Measurements from ENCODE around the gene MED26.
"Not testable (repeated sequence)": the region's sequence is repeated elsewhere in the genome, so short reads cannot be mapped to it uniquely, and the experiment has no call there.

MED26 gene

DNA sequence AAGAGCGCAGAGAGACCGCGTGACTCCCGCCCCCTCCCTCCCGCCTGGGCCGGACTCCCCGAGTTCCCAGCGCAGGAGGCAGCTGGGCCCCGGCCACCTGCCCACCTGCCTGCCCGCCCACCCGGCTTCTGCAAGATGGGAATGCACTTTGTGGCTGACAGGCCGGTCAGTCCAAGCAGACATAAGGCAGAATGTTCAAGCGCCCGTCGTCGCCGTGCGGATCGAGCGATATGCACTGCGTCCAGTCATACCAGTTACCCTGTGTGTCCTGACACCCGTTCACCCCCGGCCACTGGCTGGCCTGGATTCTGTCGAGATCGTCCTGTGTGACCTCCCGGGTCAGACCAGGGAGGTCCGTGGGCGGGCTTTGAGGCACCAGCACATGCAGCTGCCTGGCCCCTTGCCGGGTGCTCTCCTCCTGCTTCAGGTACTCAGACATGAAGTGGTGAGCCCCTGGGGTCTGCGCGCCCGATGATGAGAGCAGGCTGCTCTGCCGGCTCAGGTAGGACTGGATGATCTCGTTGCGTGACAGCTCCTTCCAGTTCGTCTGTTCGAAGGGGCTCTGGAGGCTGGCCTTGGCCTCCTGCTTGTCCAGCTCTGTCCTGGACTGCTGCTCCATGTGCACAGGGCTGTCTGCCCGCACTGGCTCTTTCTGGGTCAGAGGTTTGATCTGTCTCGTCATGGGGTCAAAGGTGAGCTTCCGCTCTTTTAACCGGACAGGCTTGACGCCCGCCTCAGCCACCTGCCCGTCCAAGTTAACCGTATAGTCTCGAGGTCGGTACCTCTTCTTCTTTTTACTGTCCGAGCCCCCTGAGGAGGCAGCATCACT lies 51.9 kb downstream of the MED26 start:
- no peak for DNase-seq

DNA sequence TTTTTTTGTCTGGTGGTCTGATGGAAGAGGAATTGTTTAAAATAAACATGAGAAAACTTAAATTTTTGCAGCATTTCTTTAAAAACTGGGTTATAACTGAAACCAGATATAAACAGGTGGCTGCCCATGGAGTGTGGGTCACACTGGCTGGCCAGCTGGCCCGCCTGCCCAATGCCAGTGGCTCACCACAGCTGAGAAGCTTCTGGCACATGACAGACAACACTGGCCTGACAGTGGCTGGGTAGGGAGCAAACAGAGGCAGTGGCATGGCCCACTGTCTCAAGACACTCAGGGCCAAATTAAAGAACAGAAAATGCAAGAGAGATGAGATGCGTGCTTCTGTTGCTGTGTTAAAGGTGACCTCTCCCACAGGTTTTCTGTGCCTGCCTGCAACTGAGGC lies 52.7 kb downstream of the MED26 start:
- DNase-seq, result no peak

DNA sequence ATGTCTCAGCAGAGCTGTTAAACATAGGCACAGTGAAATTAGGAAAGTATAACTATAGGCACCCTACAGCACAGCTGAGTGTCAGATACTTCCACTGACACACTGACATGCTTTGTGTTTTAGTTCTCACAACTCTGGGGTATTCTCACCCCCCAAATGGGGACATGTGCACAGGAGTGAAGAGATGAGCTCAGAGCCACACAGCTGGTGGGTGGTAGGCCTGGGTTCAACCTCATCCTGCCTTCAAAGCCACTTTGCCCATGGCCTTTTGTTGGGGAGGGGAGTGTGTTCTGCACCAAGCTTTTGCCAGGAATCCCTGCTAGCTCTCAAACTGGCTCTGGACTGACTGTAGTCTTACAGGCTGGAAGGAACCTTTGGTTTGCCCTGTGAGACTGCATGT lies 54.1 kb downstream of the MED26 start:
- no peak for DNase-seq

DNA sequence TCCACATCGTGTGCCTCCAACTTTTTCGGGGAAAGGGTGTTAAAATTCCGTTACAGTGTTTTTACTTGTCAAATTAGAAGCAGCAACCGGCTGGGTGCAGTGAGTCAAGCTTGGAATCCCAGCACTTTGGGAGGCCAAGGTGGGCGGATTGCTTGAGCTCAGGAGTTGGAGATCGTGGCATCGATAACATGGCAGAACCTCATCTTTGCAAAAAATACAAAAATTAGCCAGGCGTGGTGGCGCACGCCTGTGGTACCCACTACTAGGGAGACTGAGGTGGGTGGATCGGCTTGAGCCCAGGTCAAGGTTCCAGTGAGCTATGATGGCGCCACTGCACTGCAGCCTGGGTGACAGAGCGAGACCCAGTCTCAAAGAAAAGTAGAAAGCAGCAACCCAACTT lies 54.7 kb downstream of the MED26 start:
- DNase-seq, result no peak

DNA sequence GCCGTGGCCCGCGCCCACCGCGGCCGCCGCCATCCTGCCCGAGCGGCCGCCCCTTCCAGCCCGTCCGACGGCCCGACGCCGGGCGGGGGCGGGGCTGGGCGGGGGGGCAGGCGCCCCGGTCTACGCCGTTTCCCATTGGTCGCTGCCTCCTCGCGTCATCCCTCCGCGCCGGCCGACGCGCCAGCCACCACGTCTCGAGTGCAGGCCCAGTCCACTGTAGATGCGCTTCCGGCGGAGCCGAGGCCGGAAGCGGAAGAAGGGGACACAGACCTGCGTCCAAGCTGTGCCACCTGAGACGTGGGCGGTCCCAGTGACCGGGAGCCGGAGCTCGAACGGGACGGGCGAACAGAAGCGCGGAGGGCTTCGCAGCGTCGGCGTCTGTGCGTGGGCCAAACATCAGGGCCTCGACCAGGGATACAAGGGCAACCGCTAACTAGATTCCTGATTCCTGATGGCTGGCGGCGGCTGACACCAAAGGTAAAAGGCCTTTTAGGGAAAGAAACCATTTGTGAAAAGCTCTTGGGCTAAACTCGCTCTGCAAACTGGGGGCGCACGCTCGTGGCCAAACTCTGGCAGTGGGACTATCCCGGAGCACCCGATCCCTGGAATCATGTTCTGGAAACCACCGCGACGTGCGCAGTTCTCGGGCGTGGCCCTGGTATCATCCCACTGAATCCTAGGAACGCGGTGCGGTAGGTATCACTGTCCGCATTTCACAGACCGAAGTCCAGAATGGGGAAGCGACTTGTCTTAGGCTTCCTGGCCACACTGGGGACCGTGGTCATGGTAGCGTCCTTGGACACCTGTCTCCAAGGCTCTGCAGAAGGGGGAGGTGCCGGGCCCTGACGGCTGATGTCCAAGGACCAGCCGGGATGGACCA lies 55.4 kb downstream of the MED26 start, which contains the start of gene SLC35E1:
SLC35E1 (minus strand) TSS at position 84 of the 880 bp plus-strand sequence; CDS start at position 33, 51 bp downstream.
- peak; percentile 76 for DNase-seq

DNA sequence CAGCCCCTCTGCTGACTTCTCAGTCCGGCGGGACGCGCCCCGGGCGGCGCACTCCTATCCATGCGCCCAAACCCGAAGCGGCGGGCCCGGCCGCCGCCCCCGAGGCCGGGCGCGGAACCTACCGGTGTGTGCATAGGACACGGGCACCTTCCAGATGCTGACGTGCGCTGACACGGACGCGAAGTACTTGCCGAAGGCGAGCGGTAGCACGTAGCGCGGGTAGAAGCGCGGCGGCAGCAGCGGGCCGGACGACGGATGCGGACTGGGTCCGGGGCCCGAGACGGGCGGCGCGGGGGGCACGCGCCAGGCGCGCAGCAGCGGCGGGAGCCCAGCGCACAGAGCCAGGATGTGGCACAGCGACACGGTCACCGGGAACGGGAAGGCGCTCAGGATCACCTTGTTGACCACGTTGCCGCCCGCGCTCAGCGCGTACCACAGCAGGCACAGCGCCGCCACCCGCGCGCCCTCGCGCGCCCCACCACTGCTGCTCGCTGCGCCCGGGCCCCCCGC lies 56.1 kb downstream of the MED26 start:
- DNase-seq, result peak; percentile 63

DNA sequence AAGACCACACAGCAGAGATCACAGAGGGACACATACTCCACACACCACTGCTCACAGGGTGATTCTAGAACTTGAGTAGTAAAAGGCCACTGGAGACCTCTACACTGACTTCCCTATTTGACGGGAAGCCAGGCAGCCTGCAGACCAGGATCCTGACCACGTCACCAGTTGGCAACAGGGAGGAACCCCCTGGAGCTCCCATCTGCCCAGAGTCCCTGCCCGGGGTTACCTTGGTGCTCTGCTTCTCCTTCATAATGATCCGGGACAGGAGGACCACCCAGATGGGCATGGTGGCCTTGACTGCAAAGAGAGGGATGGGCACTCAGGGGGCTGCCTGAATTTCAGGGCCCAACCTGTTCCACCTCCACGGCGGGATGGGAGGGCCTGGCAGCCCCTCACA lies 56.7 kb downstream of the MED26 start:
- DNase-seq, result no peak

DNA sequence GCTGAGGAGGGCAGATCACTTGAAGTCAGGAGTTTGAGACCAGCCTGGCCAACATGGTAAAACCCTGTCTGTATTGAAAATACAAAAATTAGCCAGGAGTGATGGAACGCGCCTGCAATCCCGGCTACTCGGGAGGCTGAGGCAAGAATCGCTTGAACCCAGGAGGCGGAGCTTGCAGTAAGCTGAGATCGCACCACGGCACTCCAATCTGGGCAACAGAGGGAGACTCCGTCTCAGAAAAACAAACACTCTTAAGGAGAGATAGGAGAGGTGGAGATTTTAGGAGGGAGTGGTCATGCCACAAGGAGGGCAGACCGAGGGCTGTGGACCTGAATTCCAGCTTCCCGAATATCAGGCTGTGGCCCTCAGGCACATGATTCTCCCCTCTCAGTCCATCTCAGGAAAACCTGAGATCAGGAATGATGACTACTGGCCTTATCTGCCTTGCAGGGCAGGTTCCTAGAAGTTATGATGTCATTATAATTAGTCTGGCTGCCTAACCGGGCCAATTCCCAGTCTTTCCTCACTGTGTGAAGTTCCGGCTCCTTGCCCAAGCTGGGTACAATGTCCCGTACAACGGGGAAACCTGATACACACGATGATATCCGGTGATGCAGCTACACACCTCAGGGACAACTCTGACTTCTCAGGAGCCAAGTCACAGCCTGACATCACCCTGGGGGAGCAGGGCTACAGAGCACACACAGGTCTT lies 58.2 kb downstream of the MED26 start:
- no peak for DNase-seq

DNA sequence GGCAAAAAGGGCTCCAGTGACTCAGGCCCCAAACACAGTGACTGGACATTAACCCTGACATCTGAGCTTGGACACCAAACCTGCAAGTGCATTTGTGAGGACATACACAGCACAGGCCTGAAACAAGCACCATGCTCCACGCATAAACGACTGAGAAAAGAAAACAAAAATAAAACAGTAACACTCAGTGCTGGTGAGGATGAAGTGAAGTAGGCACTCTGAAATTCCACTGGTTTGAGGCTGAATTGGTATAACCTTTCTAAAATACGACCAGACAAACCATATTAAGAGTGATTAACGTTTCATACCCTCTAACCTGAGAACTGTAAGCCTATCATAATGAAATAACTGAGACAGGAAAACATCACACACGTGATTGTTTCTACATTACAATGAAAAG lies 61.3 kb downstream of the MED26 start:
- DNase-seq, result no peak

DNA sequence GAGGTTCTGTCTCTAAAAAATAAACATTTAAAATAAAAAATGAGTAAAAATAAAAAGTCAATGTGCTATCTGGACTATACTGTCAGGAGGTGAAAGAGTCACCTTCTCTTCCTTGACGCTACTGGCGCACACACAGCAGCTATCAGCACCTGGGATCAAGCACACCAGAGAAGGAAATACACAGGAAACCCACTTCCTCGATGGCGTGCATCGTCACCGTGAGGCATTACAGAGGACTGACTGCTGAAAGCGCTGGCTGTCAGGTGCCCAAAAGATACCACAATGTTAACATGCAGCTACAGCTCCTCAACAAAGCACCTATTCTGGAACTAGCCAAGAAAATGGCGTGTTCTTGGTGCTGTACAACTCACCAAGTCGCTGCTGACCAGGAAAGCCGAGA lies 61.8 kb downstream of the MED26 start:
- DNase-seq, result no peak

DNA sequence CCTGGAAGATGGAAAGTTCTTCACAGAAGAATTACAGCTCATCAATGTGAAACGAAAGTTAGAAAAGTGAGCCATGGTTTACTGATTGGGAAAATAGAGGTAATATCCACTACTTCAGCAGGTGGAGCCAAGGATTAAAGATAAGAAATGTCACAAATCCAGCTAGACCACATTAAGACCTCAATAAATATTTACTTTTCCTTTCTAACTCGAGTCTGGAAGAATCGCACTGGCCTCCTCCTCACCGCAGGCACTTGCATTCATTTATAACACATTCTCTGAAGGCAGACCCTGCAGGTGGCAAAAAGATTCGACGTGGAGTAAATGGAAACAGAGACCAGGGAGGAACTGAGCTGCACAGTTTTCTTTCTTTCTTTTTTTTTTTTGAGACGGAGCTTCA lies 63.2 kb downstream of the MED26 start:
- DNase-seq, result no peak

DNA sequence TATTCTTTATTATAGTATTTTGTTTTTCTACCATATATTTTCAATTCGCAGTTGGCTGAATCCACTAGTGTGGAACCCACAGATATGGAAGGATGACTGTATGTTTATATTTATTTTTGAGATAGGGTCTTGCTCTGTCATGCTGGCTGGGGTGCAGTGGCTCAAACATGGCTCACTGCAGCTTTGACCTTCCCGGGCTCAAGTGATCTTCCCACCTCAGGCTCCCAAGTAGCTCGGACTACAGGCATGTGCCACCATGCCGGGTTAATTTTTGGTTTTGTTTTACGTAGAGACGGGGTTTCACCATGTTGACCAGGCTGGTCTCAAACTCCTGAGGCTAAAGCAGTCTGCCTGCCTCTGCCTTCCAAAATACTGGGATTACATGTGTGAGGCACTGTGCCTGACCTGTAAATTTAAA lies 65.4 kb downstream of the MED26 start:
- no peak for DNase-seq

DNA sequence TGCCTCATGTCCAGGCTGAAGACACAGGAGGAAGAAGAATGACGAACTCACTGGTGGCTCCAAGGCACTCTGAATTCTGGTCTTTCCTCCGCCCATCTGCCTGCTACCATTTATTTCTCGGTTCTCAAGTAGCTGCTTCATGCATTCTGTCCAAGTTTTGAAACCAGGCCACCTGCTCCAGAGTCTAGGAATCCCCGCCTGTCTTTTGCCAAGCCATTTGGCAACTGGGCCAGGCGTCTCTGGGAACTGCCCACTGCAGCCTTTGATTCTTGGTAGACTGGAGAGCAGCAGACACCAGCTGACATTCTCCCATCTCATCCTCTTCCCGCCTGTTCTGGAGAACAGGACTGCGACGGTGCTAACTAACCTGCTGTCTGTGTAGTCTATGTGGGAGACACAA lies 66.6 kb downstream of the MED26 start:
- DNase-seq, result no peak

DNA sequence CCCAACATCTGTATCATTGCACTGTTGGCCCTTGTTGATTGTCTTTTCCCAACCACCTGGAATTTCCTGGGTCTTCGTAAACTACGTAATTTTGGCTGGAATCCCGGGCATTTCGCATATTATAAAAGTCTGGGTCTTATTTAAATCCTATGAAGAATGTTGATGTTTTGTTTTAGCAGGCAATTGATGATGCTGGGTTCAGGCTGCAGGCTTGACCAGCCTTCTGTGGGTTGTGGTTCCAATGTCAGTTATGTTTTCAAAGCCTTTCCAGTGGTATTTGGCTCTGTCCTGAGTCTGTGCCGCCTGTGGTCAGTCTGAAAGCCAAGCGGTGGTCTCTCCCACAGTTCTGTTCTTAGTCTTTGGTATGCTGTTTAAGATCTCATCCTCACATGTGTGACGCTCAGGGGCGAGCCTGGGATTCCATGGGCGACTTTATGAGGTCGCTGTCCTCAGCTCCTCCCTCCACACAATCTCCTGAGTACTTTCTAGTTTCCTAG lies 68.2 kb downstream of the MED26 start:
- no peak for DNase-seq

DNA sequence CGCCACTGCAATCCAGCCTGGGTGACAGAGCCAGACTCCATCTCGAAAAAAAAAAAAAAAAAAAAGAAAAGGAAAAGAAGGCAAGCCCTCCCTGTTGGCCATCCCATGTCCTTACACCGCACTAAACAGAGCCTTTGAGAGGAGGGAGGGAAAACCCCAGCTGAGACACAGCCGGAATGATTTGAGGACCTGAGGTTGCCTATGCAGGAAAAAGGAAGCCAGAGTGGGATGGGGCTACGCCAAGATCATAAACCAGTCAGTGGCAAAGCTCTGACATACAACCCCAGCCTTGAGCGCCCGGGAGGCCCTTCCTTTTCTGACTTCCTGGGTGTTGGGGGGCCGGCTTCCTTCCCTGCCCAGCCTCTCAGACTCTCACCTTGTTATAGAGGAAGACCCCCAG lies 73.2 kb downstream of the MED26 start:
- DNase-seq, result no peak

DNA sequence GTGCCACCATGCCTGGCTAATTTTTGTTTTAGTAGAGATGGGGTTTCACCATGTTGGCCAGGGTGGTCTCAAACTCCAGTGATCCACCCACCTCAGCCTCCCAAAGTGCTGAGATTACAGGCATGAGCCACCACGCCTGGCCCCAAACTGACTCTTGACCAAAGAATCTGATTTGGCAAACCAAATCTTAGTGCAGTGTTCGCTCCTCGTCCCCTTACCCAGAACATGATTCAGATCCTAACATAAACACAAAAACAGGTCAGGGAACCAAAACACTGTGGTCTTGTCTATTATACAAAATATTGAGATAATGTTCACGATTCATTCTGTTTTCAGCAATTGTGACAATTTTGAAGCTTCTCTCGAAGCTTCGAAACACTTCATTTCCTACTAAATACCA lies 76.1 kb downstream of the MED26 start:
- DNase-seq, result not testable (repeated sequence)

DNA sequence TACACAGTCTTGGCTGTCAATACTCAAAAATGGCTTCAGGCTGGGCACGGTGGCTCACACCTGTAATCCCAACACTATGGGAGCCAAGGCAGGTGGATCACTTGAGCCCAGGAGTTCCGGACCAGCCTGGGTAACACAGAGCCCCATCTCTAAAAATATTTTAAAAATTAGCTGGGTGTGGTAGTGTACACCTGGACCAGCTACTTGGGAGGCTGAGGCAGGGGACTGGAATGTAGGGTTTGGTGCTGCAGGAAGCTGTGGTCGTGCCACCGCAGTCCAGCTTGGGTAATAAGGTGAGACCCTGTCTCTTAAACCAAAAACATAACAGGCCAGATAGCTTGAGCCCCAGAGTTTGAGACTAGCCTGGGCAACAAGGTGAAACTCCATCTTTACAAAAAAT lies 79.0 kb downstream of the MED26 start:
- no peak for DNase-seq

DNA sequence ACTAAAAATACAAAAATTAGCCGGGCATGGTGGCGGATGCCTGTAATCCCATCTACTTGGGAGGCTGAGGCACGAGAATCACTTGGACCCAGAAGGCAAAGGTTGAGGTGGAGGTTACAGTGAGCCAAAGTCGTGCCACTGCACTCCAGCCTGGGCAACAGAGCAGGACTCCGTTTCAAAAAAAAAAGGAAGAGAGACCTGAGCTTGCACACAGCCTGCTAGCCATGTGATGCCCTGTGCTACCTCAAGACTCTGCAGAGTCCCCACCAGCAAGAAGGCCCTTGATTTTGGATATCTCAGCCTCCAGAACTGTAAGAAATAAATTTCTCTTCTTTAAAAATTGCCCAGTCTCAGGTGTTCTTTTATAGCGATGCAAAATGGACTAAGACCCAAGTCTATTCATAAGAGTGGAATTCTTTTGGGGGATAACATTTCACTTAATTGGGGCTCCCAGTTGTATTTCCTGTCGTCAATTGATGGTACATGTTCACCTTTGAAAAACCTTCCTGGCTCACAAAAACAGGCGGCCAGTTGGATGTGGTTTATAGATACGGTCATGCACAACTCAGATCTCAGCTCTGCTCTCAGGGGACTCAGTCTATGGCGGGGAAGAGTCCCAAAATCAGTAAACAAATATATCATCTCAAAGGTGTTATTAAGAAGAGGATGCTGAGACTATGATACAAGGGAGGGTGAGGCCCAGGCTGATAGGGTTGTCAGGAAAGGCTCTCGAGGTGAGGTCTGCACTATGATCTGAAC lies 83.4 kb downstream of the MED26 start:
- DNase-seq, result no peak

DNA sequence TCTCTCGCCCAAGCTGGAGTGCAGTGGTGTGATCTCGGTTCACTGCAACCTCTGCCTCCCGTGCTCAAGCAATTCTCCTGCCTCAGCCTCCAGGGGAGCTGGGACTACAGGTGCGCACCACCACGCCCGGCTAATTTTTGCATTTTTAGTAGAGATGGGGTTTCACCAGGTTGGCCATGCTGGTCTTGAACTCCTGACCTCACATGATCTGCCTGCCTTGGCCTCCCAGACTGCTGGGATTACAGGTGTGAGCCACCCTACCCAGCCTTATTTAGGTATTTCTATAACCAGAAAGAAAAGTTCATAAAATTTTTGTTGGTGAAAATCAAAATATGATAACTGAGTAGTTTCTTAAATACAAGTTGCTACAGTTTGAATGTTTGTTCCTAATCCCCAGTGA lies 84.3 kb downstream of the MED26 start:
- DNase-seq, result not testable (repeated sequence)

DNA sequence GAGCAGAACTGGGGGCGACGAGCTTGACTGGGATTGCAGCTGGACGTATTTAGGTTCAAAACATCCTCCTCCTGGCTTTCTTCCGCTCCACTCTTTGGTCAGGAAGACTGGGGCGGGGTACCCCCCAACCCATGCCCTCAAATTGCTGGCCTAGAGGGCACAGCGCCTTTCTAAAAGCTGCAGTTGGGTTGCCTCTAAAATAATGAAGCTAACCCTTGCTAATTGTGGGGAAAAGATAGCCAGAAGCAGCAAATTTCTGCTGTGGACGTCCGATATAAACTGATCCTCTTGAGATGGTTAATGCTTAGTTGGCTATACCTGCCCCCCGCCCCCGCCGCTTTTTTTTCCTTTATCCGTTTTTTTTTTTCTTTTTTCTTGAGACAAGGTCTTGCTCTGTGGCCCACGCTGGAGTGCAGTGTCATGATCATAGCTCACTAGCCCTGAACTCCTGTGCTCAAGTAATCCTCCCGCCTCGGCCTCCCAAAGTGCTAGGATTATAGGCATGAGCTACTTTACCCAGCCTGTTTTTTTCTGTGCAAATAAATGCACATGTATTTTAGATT lies 85.0 kb downstream of the MED26 start:
- DNase-seq, result no peak

Measured in right kidney (tissue), 1 donor.